ENCODE measurements around the gene RASSF7. TPM values are rescaled to one million over a fixed set of nuclear protein-coding genes. Genes with fewer than 3 reads are reported as not detected.

The RASSF7 gene
- total and polyA plus RNA-seq, 10 of the 15 experiments (the other 5 are each of a cell fraction or from before 2014, with no cell fraction given), result 0.39 to 29.7 (median 13.2) TPM

DNA sequence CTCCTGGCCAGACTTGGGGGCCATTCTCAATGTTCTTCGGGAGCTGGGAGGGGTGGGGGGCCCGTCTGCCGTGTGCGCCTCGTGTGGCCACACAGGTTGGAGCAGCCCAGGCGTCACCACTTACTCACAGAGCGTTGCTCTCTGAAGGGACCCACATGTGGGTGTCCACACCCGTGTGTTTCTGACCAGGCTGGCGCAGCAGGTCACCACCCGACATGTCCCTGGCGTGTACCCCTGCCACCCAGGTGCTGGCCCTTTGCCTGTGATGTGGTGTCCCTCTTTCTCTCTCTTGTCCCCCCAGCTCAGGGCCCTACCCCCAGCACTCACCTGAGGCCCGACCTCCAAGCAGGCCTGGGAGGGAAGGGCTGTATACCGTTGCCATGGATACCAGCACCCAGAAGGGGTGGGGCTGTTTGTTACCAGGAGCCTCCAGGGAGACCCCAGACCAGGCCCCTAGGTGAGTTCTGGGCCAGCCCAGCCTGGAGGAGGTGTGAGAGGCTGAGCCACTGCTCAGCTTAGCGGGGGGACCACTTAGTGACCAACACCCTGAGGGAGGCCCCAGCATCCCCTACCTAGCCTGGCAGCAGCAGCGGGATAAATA, 1.6 kb upstream of the RASSF7 start (continued):
- TF ChIP-seq, protein P1, sequence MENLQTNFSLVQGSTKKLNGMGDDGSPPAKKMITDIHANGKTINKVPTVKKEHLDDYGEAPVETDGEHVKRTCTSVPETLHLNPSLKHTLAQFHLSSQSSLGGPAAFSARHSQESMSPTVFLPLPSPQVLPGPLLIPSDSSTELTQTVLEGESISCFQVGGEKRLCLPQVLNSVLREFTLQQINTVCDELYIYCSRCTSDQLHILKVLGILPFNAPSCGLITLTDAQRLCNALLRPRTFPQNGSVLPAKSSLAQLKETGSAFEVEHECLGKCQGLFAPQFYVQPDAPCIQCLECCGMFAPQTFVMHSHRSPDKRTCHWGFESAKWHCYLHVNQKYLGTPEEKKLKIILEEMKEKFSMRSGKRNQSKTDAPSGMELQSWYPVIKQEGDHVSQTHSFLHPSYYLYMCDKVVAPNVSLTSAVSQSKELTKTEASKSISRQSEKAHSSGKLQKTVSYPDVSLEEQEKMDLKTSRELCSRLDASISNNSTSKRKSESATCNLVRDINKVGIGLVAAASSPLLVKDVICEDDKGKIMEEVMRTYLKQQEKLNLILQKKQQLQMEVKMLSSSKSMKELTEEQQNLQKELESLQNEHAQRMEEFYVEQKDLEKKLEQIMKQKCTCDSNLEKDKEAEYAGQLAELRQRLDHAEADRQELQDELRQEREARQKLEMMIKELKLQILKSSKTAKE (IDR thresholded peaks at IDR 0.05; ENCODE audit: low read depth, poor library complexity, severe bottlenecking), result no peak
- TF ChIP-seq TCF12 (IDR thresholded peaks at IDR 0.05; ENCODE audit: low read depth, low read length) (no peak), LARP7 (IDR thresholded peaks at IDR 0.05) (no peak), SIX5 (IDR thresholded peaks at IDR 0.05; ENCODE audit: low read depth, low read length, severe bottlenecking) (no peak), BMI1 (IDR thresholded peaks at IDR 0.05; ENCODE audit: borderline replicate concordance) (peak; percentile 68; the same call in 1 of the 2 replicates)
- TF ChIP-seq, protein P2, sequence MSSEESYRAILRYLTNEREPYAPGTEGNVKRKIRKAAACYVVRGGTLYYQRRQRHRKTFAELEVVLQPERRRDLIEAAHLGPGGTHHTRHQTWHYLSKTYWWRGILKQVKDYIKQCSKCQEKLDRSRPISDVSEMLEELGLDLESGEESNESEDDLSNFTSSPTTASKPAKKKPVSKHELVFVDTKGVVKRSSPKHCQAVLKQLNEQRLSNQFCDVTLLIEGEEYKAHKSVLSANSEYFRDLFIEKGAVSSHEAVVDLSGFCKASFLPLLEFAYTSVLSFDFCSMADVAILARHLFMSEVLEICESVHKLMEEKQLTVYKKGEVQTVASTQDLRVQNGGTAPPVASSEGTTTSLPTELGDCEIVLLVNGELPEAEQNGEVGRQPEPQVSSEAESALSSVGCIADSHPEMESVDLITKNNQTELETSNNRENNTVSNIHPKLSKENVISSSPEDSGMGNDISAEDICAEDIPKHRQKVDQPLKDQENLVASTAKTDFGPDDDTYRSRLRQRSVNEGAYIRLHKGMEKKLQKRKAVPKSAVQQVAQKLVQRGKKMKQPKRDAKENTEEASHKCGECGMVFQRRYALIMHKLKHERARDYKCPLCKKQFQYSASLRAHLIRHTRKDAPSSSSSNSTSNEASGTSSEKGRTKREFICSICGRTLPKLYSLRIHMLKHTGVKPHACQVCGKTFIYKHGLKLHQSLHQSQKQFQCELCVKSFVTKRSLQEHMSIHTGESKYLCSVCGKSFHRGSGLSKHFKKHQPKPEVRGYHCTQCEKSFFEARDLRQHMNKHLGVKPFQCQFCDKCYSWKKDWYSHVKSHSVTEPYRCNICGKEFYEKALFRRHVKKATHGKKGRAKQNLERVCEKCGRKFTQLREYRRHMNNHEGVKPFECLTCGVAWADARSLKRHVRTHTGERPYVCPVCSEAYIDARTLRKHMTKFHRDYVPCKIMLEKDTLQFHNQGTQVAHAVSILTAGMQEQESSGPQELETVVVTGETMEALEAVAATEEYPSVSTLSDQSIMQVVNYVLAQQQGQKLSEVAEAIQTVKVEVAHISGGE (CRISPR knock-in tag; IDR thresholded peaks at IDR 0.05), result no peak

Measured in GM12878 (cell line).